ENCODE measurements around the gene PSMB2.
A peak's percentile ranks its signal among the peaks of the same experiment; 100 is the strongest.

DNA sequence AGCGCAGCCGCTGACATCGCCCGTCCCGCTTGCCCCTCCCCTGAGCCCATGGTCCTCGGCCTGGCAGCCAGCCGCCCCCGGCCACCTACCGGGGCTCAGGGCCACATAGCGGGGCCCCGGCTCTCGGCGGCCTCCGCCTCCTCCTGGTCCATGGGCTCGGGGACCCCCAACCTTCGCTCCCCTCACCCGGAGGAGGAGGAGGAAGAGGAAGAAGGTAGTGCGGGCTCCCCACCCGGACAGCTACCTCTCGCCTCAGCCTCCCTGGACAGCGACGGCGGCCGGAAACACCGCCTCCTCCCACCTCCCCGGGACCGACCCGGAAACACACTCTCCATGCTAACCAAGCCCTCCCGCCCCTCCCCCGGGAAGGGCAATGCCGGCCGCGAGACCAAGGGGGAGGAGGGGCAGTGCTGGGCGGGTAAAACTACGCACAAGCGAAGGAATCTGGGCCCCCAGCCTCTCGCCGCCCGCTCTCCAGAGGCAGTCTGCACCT is 84.2 kb downstream of the PSMB2 start, which contains the start of gene KIAA0319L:
- TF ChIP-seq POLR2AphosphoS5 (IDR thresholded peaks at IDR 0.05; ENCODE audit: insufficient read depth in 1 of 2, low read depth in 1 of 2), result peak in 1 of 2 donors; percentile 89
- TF ChIP-seq, protein P1, sequence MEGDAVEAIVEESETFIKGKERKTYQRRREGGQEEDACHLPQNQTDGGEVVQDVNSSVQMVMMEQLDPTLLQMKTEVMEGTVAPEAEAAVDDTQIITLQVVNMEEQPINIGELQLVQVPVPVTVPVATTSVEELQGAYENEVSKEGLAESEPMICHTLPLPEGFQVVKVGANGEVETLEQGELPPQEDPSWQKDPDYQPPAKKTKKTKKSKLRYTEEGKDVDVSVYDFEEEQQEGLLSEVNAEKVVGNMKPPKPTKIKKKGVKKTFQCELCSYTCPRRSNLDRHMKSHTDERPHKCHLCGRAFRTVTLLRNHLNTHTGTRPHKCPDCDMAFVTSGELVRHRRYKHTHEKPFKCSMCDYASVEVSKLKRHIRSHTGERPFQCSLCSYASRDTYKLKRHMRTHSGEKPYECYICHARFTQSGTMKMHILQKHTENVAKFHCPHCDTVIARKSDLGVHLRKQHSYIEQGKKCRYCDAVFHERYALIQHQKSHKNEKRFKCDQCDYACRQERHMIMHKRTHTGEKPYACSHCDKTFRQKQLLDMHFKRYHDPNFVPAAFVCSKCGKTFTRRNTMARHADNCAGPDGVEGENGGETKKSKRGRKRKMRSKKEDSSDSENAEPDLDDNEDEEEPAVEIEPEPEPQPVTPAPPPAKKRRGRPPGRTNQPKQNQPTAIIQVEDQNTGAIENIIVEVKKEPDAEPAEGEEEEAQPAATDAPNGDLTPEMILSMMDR (IDR thresholded peaks at IDR 0.05), result no peak
